ENCODE results near the gene NCKAP1.

GRCh38 chr2:183072177-183072576 lies 33.9 kb upstream of the NCKAP1 start:
- no peak for TF ChIP-seq POLR2AphosphoS5 (IDR thresholded peaks at IDR 0.05)
- no peak for TF ChIP-seq CTCF (IDR thresholded peaks at IDR 0.05)
